Measurements from ENCODE around the gene TMEM213.
A peak's percentile ranks its signal among the peaks of the same experiment; 100 is the strongest.

TMEM213 gene

DNA sequence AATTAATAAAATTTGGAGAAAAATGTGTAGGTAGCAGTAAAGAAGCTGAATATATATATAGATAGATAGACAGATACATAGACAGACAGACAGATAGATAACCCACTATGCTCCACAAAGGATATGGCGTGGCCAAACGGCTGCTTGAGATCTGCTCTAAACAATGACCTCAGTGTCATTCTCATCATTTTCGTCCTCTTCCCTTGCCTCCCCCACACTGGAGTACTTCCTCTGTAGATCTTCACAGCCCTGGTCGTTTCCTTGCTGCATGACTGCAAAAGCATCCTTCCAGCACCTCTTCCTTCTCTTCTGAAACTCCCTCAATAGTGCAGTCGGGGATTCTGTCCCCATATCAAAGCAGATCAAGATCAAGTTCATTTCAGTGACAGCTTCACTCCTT is 35.8 kb downstream of the TMEM213 start:
- TF ChIP-seq, protein P1, sequence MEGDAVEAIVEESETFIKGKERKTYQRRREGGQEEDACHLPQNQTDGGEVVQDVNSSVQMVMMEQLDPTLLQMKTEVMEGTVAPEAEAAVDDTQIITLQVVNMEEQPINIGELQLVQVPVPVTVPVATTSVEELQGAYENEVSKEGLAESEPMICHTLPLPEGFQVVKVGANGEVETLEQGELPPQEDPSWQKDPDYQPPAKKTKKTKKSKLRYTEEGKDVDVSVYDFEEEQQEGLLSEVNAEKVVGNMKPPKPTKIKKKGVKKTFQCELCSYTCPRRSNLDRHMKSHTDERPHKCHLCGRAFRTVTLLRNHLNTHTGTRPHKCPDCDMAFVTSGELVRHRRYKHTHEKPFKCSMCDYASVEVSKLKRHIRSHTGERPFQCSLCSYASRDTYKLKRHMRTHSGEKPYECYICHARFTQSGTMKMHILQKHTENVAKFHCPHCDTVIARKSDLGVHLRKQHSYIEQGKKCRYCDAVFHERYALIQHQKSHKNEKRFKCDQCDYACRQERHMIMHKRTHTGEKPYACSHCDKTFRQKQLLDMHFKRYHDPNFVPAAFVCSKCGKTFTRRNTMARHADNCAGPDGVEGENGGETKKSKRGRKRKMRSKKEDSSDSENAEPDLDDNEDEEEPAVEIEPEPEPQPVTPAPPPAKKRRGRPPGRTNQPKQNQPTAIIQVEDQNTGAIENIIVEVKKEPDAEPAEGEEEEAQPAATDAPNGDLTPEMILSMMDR (IDR thresholded peaks at IDR 0.05; ENCODE audit: control insufficient read depth, insufficient read depth, low read depth, low read length, missing control alignments) = no peak
- no peak for DNase-seq (ENCODE audit: low read depth)
- no peak overlapping the region for H3K4me3 ChIP-seq (ENCODE audit: control insufficient read depth, low read depth, low read length)

DNA sequence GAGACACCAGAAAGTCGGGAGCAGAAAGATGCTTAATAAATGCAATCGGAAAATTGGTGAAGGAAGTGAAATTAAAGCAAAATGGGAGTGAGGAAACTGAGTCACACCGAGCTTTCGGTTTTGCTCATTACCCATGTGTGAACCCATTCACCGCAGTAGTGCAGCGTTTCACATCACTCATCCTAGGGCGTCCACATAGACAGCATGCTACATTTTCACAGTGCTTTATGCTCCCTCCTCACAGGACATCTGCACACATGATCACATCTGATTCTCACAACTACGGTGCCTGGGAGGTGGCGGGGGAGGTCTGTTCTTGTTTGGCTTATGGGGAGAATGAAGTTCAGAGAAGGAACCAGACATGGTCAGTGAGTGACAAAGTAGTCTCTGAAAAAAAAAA is 36.8 kb downstream of the TMEM213 start:
- DNase-seq (ENCODE audit: low read depth) = no peak
- H3K4me3 ChIP-seq (ENCODE audit: control insufficient read depth, low read depth, low read length) = no peak overlapping the region
- TF ChIP-seq, protein P1 (IDR thresholded peaks at IDR 0.05; ENCODE audit: control insufficient read depth, insufficient read depth, low read depth, low read length, missing control alignments) = no peak

DNA sequence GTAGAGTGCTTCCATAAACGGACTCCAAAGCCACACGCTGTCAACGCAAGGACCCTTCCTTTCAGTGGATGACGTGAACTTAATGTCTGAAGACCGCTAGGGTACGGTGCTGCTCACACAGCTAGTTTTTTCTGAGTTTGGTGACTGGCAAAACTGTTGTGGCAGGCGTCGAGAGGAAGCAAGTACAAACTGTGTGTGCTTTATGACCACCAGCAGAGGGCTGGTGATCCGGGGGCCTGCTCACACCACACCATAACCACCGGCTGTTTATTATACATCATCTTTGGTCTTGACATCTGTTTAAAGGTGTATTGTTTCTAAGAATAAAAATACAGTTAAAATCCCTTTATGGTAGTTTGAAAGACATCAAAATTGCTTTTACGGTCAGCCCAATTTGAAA is 37.3 kb downstream of the TMEM213 start:
- no peak overlapping the region for H3K4me3 ChIP-seq (ENCODE audit: control insufficient read depth, low read depth, low read length)
- TF ChIP-seq, protein P1 (IDR thresholded peaks at IDR 0.05; ENCODE audit: control insufficient read depth, insufficient read depth, low read depth, low read length, missing control alignments) = peak; percentile 2
- DNase-seq (ENCODE audit: low read depth) = no peak

DNA sequence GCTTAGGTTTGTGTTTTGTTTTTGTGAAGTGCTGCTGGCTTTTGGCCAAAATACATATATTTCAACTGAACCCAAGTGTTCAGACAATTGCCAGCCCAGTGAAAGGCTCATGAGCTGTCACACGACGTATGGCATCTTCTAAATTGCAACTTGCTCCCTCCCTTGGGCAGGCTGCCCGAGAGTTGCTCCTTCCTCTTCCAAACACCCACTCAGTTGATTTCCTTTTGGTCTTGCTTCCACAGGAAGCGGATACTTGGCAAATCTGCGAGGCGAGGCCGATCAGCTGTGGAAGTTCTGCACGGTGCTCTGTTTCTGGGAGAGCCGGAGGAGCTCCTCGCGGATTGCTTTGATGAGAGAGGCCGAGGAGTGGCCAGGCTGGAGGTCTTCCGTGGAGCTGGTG is 39.8 kb downstream of the TMEM213 start:
- DNase-seq (ENCODE audit: low read depth) = no peak
- no peak overlapping the region for H3K4me3 ChIP-seq (ENCODE audit: control insufficient read depth, low read depth, low read length)
- TF ChIP-seq, protein P1 (IDR thresholded peaks at IDR 0.05; ENCODE audit: control insufficient read depth, insufficient read depth, low read depth, low read length, missing control alignments) = no peak

DNA sequence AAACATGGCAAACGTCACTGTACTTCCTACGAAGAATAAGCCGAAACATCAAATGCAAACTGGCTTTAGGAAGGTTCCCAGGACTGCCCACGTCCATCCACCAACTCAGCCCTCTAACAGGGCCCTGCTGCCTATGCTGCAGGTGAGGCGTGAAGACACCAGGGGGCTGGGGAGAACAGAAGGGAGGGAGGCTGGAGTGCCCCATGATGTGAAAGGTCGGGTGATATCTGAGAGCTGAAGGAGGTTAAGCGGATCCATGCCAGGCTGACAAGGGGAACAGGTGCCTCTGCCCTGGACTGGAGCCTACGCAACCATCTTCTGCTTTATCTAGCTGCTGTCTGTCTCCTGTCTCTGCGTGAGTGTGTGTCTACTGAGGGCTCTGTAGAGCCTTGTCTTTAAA is 40.4 kb downstream of the TMEM213 start:
- no peak for DNase-seq (ENCODE audit: low read depth)
- TF ChIP-seq, protein P1 (IDR thresholded peaks at IDR 0.05; ENCODE audit: control insufficient read depth, insufficient read depth, low read depth, low read length, missing control alignments) = no peak
- no peak overlapping the region for H3K4me3 ChIP-seq (ENCODE audit: control insufficient read depth, low read depth, low read length)

DNA sequence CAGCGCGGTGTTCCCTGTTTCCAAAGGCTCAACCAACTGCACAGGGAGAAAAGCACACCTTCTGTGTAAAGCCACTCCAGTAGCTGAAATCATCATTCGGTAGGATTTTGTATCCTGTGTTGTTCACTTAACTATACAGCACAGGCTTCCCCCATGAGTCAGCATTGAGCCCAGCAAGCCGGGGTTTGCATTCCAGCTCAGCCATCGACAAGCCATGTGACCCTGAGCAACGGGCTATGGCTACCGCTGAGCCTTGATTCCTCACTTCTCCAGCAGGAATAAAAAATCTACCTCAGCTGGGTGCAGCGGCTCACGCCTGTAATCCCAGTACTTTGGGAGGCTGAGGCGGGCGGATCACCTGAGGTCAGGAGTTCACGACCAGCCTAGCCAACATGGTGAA is 44.3 kb downstream of the TMEM213 start:
- DNase-seq (ENCODE audit: low read depth) = no peak
- no peak overlapping the region for H3K4me3 ChIP-seq (ENCODE audit: control insufficient read depth, low read depth, low read length)

More for the DNA sequence above, 44.3 kb downstream of the TMEM213 start:
- TF ChIP-seq, protein P1 (IDR thresholded peaks at IDR 0.05; ENCODE audit: control insufficient read depth, insufficient read depth, low read depth, low read length, missing control alignments) = no peak
